Measurements from ENCODE around the gene PUM1. TPM values are rescaled to one million over a fixed set of nuclear protein-coding genes. Genes with fewer than 3 reads are reported as not detected.

The PUM1 gene
- total and polyA plus RNA-seq, 2 of the 4 experiments (the other 2 are of a cell fraction): 75.4 to 137 TPM

DNA sequence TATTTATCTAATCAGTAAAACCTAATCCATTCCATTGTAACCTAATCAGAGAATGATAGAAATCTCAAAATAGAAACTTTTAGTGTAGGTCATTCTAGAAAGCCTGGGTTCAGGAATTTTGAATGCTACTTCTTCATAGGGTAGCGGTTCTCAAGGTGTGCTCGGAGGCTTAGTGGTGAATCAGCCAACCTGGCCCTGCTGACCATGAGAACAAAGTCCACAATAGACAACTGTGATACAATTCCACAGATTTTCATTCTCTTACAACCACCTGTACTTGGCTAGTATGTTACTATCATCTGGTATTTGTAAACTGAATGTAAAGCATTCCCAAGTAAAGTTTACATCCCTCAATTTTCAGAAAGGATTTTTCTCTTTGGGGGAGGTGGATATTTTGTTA lies 7.5 kb upstream of the PUM1 start:
- H3K9me3 ChIP-seq (ENCODE audit: control insufficient read depth, insufficient read depth, low read length): no peaks in the 10 kb centered on the region
- no peak for ATAC-seq (ENCODE audit: low read depth)
- H3K56ac ChIP-seq (ENCODE audit: extremely low read depth, insufficient read depth, low read length): no peak overlapping the region
- H2BK120ac ChIP-seq (ENCODE audit: low read depth, low read length): no peak overlapping the region
- no peak overlapping the region for H3K4me3 ChIP-seq (ENCODE audit: insufficient read depth, low read depth, low read length)
- H3K4me2 ChIP-seq (ENCODE audit: low read depth, low read length): no peak overlapping the region
- ChIA-PET CTCF (no interaction called here), POLR2A (ENCODE audit: unreplicated experiment) (no interaction called here)
- no CpG with 5 or more reads among the region's 2 CpGs for WGBS, 2 experiments (ENCODE audit: extremely low coverage in 2 of 2, insufficient read length in 1 of 2)
- H2AK9ac ChIP-seq (replicated peaks; ENCODE audit: low read depth, low read length, poor library complexity): no peak overlapping the region
- H3K27ac ChIP-seq (ENCODE audit: insufficient read depth, low read length): no peak overlapping the region
- DNase-seq: no peak
- BruUV-seq (replicated peaks): no TSS peak
- intact Hi-C loops (cut with micrococcal nuclease) (loop anchor here (10.0 kb wide), 1 partner anchor 1442 kb away; no protein-coding TSS in a partner anchor), in situ Hi-C loops (cut with MboI; ENCODE audit: low sequenced_read_pairs) (no loop called here), dilution Hi-C loops (cut with HindIII; ENCODE audit: low sequenced_read_pairs, unreplicated experiment) (no loop called here)
- H3K4ac ChIP-seq (ENCODE audit: low read depth, low read length): no peak overlapping the region
- H4K8ac ChIP-seq (ENCODE audit: low read depth in 2 of 2, low read length in 2 of 2): no peak overlapping the region
- H3K27me3 ChIP-seq (ENCODE audit: control insufficient read depth, insufficient read depth, low read length): no peaks in the 10 kb centered on the region
- no peak overlapping the region for H2BK15ac ChIP-seq (ENCODE audit: low read depth, low read length)
- H3K79me1 ChIP-seq (ENCODE audit: low read depth in 1 of 2, low read length in 2 of 2): no peaks in the 10 kb centered on the region
- H3K9ac ChIP-seq (ENCODE audit: low read depth, low read length): no peak overlapping the region
- no peaks in the 10 kb centered on the region for H3K4me1 ChIP-seq (ENCODE audit: control insufficient read depth, insufficient read depth, low read length)
- no peaks in the 10 kb centered on the region for H4K20me1 ChIP-seq (ENCODE audit: insufficient read depth, low read length)
- no peak overlapping the region for H2BK5ac ChIP-seq (ENCODE audit: low read depth, low read length, poor library complexity, severe bottlenecking)
- H3K9me1 ChIP-seq (ENCODE audit: insufficient read depth, low read length): no peaks in the 10 kb centered on the region
- H2AK5ac ChIP-seq (ENCODE audit: low read depth, low read length): no peak overlapping the region
- H3K14ac ChIP-seq (replicated peaks; ENCODE audit: low read depth, low read length): no peak overlapping the region
- no peak overlapping the region for H2BK20ac ChIP-seq (ENCODE audit: low read depth, low read length)
- H2AFZ ChIP-seq (replicated peaks; ENCODE audit: low read length, poor library complexity): no peak overlapping the region
- H3K23ac ChIP-seq (ENCODE audit: low read depth, low read length): no peak overlapping the region
- H3K36me3 ChIP-seq (ENCODE audit: control insufficient read depth, insufficient read depth, low read length): no peaks in the 10 kb centered on the region
- TF ChIP-seq CTCF (conservative IDR thresholded peaks at IDR 0.05; ENCODE audit: low read depth, low read length) (no peak), CEBPB (IDR thresholded peaks at IDR 0.05; ENCODE audit: low read depth, low read length) (no peak), RCOR1 (IDR thresholded peaks at IDR 0.05; ENCODE audit: insufficient replicate concordance, low read length) (no peak), POLR2A (IDR thresholded peaks at IDR 0.05; ENCODE audit: low read depth, low read length) (no peak), NFE2L2 (IDR thresholded peaks at IDR 0.05; ENCODE audit: low read depth, low read length) (no peak), BHLHE40 (IDR thresholded peaks at IDR 0.05; ENCODE audit: low read depth, low read length) (no peak), MAZ (IDR thresholded peaks at IDR 0.05; ENCODE audit: borderline replicate concordance, low read depth, low read length) (no peak), RAD21 (IDR thresholded peaks at IDR 0.05; ENCODE audit: low read length) (no peak)
- TF ChIP-seq, protein P1, sequence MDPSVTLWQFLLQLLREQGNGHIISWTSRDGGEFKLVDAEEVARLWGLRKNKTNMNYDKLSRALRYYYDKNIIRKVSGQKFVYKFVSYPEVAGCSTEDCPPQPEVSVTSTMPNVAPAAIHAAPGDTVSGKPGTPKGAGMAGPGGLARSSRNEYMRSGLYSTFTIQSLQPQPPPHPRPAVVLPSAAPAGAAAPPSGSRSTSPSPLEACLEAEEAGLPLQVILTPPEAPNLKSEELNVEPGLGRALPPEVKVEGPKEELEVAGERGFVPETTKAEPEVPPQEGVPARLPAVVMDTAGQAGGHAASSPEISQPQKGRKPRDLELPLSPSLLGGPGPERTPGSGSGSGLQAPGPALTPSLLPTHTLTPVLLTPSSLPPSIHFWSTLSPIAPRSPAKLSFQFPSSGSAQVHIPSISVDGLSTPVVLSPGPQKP (IDR thresholded peaks at IDR 0.05; ENCODE audit: borderline replicate concordance, low read depth, low read length): no peak
- H3K18ac ChIP-seq (ENCODE audit: low read depth, low read length): no peak overlapping the region
- no peak overlapping the region for H4K5ac ChIP-seq (ENCODE audit: low read depth, low read length)
- H4K91ac ChIP-seq (ENCODE audit: insufficient read depth, low read depth, low read length): no peak overlapping the region

Data from IMR-90 (cell line).